ENCODE measurements around the gene CD44. TPM values are rescaled to one million over a fixed set of nuclear protein-coding genes. Genes with fewer than 3 reads are reported as not detected.

Gene CD44
- total RNA-seq, 3 donors from 2014 or later, result 105 to 154 (median 136) TPM

GRCh38 chr11:35114906-35115687, 23.9 kb upstream of the CD44 start:
- peaks cover 4% of the 10 kb centered on the region for H3K4me1 ChIP-seq (ENCODE audit: low read depth)
- no peaks in the 10 kb centered on the region for H3K36me3 ChIP-seq (ENCODE audit: low read depth)
- H3K9me3 ChIP-seq, result no peaks in the 10 kb centered on the region
- ATAC-seq, result no peak
- no peak for DNase-seq
- no peak for TF ChIP-seq CTCF (IDR thresholded peaks at IDR 0.05)
- intact Hi-C loops (cut with DNase I, micrococcal nuclease), result no loop called here
- H3K4me3 ChIP-seq, result no peak overlapping the region

GRCh38 chr11:35115688-35116030, 23.3 kb upstream of the CD44 start:
- intact Hi-C loops (cut with DNase I, micrococcal nuclease), result no loop called here
- Histone ChIP-seq H3K4me1 (ENCODE audit: low read depth) (peaks cover 4% of the 10 kb centered on the region), H3K9me3 (no peaks in the 10 kb centered on the region), H3K36me3 (ENCODE audit: low read depth) (no peaks in the 10 kb centered on the region), H3K4me3 (no peak overlapping the region)
- no peak for ATAC-seq
- no peak for DNase-seq
- TF ChIP-seq CTCF (IDR thresholded peaks at IDR 0.05), result no peak

GRCh38 chr11:35116245-35116644, 22.7 kb upstream of the CD44 start:
- H3K9me3 ChIP-seq, result no peaks in the 10 kb centered on the region
- peaks cover 4% of the 10 kb centered on the region for H3K4me1 ChIP-seq (ENCODE audit: low read depth)
- H3K4me3 ChIP-seq, result no peak overlapping the region
- DNase-seq (no peak), ATAC-seq (no peak)
- H3K36me3 ChIP-seq (ENCODE audit: low read depth), result no peaks in the 10 kb centered on the region
- intact Hi-C loops (cut with DNase I, micrococcal nuclease), result no loop called here
- TF ChIP-seq CTCF (IDR thresholded peaks at IDR 0.05), result no peak

GRCh38 chr11:35116762-35117640, 22.0 kb upstream of the CD44 start:
- no peak for TF ChIP-seq CTCF (IDR thresholded peaks at IDR 0.05)
- DNase-seq (no peak), ATAC-seq (peak; percentile 45)
- no peaks in the 10 kb centered on the region for H3K36me3 ChIP-seq (ENCODE audit: low read depth)
- H3K9me3 ChIP-seq, result no peaks in the 10 kb centered on the region
- intact Hi-C loops (cut with DNase I, micrococcal nuclease), result no loop called here
- peaks cover 4% of the 10 kb centered on the region for H3K4me1 ChIP-seq (ENCODE audit: low read depth)
- H3K4me3 ChIP-seq, result no peak overlapping the region

- no peak for DNase-seq
- intact Hi-C loops (cut with DNase I, micrococcal nuclease), result no loop called here
- Histone ChIP-seq H3K4me1 (ENCODE audit: low read depth) (peaks cover 4% of the 10 kb centered on the region), H3K9me3 (no peaks in the 10 kb centered on the region), H3K4me3 (no peak overlapping the region), H3K36me3 (ENCODE audit: low read depth) (no peaks in the 10 kb centered on the region)
- ATAC-seq, result peak; percentile 31
- TF ChIP-seq CTCF (IDR thresholded peaks at IDR 0.05), result no peak
These were observed 20.1 kb upstream of the CD44 start for GRCh38 chr11:35118906-35119305.

All from mucosa of descending colon (tissue), 3 donors.